HG02981 (cell line): ENCODE measurements around the gene RAP1GAP.
"Not testable (repeated sequence)": the region's sequence is repeated elsewhere in the genome, so short reads cannot be mapped to it uniquely, and the experiment has no call there.

ENCODE experiments used
- ATAC-seq: cut with Tn5 transposase; IDR thresholded peaks from one replicate; pipeline ENCODE4 v1.9.1; 2021; ENCODE audit warnings: mild to moderate bottlenecking, moderate library complexity; ENCODE audit not compliant: unreplicated experiment

RAP1GAP gene

GRCh38 chr1:21647431-21648351, 21.5 kb downstream of the RAP1GAP start:
- ATAC-seq, result no peak

GRCh38 chr1:21645550-21645949, 23.6 kb downstream of the RAP1GAP start:
- ATAC-seq, result no peak

- no peak for ATAC-seq
Measured at GRCh38 chr1:21644906-21645305, 24.3 kb downstream of the RAP1GAP start.

- no peak for ATAC-seq
Measured at GRCh38 chr1:21644348-21644747, 24.8 kb downstream of the RAP1GAP start.

GRCh38 chr1:21643624-21644023, 25.5 kb downstream of the RAP1GAP start:
- no peak for ATAC-seq

GRCh38 chr1:21641967-21642739, 27.0 kb downstream of the RAP1GAP start:
- ATAC-seq, result no peak

GRCh38 chr1:21641537-21641936, 27.6 kb downstream of the RAP1GAP start:
- ATAC-seq, result no peak

- no peak for ATAC-seq
Measured at GRCh38 chr1:21641076-21641475, 28.1 kb downstream of the RAP1GAP start.

GRCh38 chr1:21640653-21641052, 28.5 kb downstream of the RAP1GAP start:
- ATAC-seq, result no peak

GRCh38 chr1:21639594-21640041, 29.5 kb downstream of the RAP1GAP start:
- ATAC-seq, result no peak

- no peak for ATAC-seq
Measured at GRCh38 chr1:21638531-21639341, 30.4 kb downstream of the RAP1GAP start.

- ATAC-seq, result no peak
Measured at GRCh38 chr1:21637514-21637913, 31.6 kb downstream of the RAP1GAP start.

GRCh38 chr1:21636029-21636428, 33.1 kb downstream of the RAP1GAP start:
- ATAC-seq, result no peak

GRCh38 chr1:21634806-21635535, 34.2 kb downstream of the RAP1GAP start:
- ATAC-seq, result no peak

GRCh38 chr1:21633992-21634805, 35.0 kb downstream of the RAP1GAP start:
- no peak for ATAC-seq

GRCh38 chr1:21633141-21633755, 35.9 kb downstream of the RAP1GAP start:
- ATAC-seq, result no peak

GRCh38 chr1:21631944-21632887, 36.9 kb downstream of the RAP1GAP start:
- no peak for ATAC-seq

GRCh38 chr1:21631590-21631943, 37.6 kb downstream of the RAP1GAP start:
- not testable (repeated sequence) for ATAC-seq
